DOHH2 (cell line): ENCODE data around the gene IL19.

Source experiments
- H3F3A ChIP-seq: fragments of 200-600 bp; sonication (generic), shearing (Covaris generic); 2 replicates; pipeline ENCODE4 v1.6.0; 2016; ENCODE audit warnings: antibody characterized with exemption, mild to moderate bottlenecking; ENCODE audit not compliant: control insufficient read depth, insufficient read depth
- H3K27ac ChIP-seq: fragments of 200-600 bp; sonication (generic); 2 replicates; pipeline ENCODE4 v1.5.1; 2014; ENCODE audit warnings: low read depth, mild to moderate bottlenecking, low read length, moderate library complexity
- H3K27me3 ChIP-seq: fragments of 200-600 bp; sonication (generic); 2 replicates; pipeline ENCODE4 v1.6.1; 2014; ENCODE audit warnings: mild to moderate bottlenecking, low read length, mixed read lengths; ENCODE audit not compliant: control insufficient read depth
- H3K36me3 ChIP-seq: fragments of 200-600 bp; sonication (generic); 2 replicates; pipeline ENCODE4 v1.6.1; 2014; ENCODE audit warnings: mild to moderate bottlenecking, low read length, moderate library complexity, mixed read lengths; ENCODE audit not compliant: control insufficient read depth
- H3K4me1 ChIP-seq: fragments of 200-600 bp; sonication (generic); 2 replicates; pipeline ENCODE4 v1.6.1; 2014; ENCODE audit warnings: mild to moderate bottlenecking, low read length, mixed read lengths; ENCODE audit not compliant: control insufficient read depth
- H3K4me2 ChIP-seq: fragments of 200-600 bp; sonication (generic); 2 replicates; pipeline ENCODE4 v1.6.0; 2014; ENCODE audit warnings: mild to moderate bottlenecking, low read length, moderate library complexity
- H3K4me3 ChIP-seq: fragments of 200-600 bp; sonication (generic); 2 replicates; pipeline ENCODE4 v1.5.1; 2014; ENCODE audit warnings: mild to moderate bottlenecking, low read length, mixed read lengths
- H3K79me2 ChIP-seq: fragments of 200-600 bp; sonication (generic); 2 replicates; pipeline ENCODE4 v1.6.1; 2014; ENCODE audit warnings: mild to moderate bottlenecking, low read length, mixed read lengths; ENCODE audit not compliant: control insufficient read depth
- H3K9me2 ChIP-seq: fragments of 200-600 bp; sonication (generic); replicated peaks from 2 replicates; pipeline ENCODE4 v1.6.1; 2014; ENCODE audit warnings: mild to moderate bottlenecking, low read length, mixed read lengths; ENCODE audit not compliant: control insufficient read depth
- H3K9me3 ChIP-seq: fragments of 200-600 bp; sonication (generic); 2 replicates; pipeline ENCODE4 v1.6.1; 2014; ENCODE audit warnings: antibody characterized with exemption, low read length, mixed read lengths; ENCODE audit not compliant: control insufficient read depth, insufficient read depth
- H4K20me1 ChIP-seq: fragments of 200-600 bp; sonication (generic); 2 replicates; pipeline ENCODE4 v1.6.0; 2014; ENCODE audit warnings: low read depth, mild to moderate bottlenecking, antibody characterized with exemption, low read length, moderate library complexity; ENCODE audit not compliant: control insufficient read depth, insufficient read depth
- EZH2phosphoT487 ChIP-seq: fragments of 200-600 bp; sonication (generic); IDR thresholded peaks from 2 replicates; pipeline ENCODE4 v1.6.1; 2017; ENCODE audit warnings: borderline replicate concordance, mild to moderate bottlenecking, antibody characterized with exemption, low read length, moderate library complexity, mixed read lengths
- TF ChIP-seq, protein P1 (sequence below): fragments of 200-600 bp; sonication (generic); IDR thresholded peaks from one replicate; pipeline ENCODE4 v1.5.1; 2014; ENCODE audit warnings: antibody characterized with exemption, mild to moderate bottlenecking, low read depth, low read length; ENCODE audit not compliant: poor library complexity, severe bottlenecking

The IL19 gene, protein sequence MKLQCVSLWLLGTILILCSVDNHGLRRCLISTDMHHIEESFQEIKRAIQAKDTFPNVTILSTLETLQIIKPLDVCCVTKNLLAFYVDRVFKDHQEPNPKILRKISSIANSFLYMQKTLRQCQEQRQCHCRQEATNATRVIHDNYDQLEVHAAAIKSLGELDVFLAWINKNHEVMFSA

DNA sequence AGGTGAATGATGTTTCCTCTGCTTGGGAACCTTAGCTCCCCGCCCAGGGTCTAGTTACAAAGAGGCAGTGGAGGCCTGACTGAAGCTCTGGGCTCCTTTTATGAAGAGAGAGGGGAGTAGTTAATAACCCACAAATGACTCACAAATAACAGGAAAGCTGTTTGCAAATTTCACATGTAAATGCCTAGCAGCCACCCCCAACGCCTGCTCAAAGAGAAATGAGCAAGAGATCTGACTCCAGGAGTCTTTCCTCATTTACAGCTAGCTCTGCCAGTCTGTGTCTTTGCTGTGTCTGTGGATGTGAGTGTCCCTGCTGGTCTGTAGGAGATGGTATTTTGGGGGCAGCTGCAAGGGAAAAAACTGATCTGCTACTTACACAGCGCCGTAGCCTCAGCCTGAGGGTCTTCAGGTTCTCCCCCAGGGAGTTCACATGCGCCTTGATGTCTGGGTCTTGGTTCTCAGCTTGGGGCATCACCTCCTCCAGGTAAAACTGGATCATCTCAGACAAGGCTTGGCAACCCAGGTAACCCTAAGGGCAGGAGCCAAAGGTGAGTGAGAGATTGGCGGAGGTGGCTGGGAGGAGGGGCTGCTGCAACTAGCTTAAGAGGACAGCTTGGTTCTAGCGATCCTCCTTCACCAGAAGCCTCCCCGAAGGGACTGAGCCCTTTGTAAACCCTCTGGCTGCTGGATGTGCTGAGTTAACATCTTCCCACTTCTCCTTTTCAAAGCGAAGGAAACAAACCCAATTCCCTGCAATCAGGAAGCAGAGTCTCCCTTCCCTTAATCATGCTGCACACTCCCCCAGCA lies at the start of gene IL19:
IL19 (plus strand) TSS at position 243 of the 807 bp plus-strand sequence. CDS start 65,890 bp downstream, outside the sequence.
- H3K4me3 ChIP-seq, result no peak within 1 kb of the TSS
- H3F3A ChIP-seq, result no peaks in the 10 kb centered on the region
- no peaks in the 10 kb centered on the region for H3K79me2 ChIP-seq
- peaks cover 80% of the 10 kb centered on the region for H3K27me3 ChIP-seq
- H4K20me1 ChIP-seq, result no peaks in the 10 kb centered on the region
- no peaks in the 10 kb centered on the region for H3K36me3 ChIP-seq
- no peaks in the 10 kb centered on the region for H3K9me3 ChIP-seq
- no peaks in the 10 kb centered on the region for H3K4me1 ChIP-seq
- H3K4me2 ChIP-seq, result no peak within 1 kb of the TSS
- H3K9me2 ChIP-seq, result no peaks in the 10 kb centered on the region
- TF ChIP-seq, protein P1, sequence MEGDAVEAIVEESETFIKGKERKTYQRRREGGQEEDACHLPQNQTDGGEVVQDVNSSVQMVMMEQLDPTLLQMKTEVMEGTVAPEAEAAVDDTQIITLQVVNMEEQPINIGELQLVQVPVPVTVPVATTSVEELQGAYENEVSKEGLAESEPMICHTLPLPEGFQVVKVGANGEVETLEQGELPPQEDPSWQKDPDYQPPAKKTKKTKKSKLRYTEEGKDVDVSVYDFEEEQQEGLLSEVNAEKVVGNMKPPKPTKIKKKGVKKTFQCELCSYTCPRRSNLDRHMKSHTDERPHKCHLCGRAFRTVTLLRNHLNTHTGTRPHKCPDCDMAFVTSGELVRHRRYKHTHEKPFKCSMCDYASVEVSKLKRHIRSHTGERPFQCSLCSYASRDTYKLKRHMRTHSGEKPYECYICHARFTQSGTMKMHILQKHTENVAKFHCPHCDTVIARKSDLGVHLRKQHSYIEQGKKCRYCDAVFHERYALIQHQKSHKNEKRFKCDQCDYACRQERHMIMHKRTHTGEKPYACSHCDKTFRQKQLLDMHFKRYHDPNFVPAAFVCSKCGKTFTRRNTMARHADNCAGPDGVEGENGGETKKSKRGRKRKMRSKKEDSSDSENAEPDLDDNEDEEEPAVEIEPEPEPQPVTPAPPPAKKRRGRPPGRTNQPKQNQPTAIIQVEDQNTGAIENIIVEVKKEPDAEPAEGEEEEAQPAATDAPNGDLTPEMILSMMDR, result no peak
- no peak for TF ChIP-seq EZH2phosphoT487
- no peak within 1 kb of the TSS for H3K27ac ChIP-seq

DNA sequence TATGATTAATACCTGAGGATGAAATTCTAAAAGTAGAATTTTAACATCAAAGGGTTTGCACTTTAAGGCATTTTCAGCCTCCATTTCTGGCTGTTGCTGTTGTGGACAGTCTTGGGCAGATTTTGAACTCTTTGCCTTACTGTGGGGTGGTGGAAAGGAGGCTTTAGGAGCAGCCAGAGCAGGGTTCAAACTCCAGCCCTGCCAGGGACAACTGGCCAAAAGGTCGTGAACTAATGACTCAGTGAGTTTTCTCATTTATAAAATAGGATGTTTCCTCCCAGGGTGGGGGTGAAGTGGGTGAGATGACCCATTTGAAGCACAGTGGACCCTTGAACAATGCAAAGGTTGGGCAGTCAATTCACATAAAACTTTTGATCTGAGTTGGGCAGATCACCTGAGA lies 49.1 kb upstream of the IL19 start:
- H3K4me1 ChIP-seq, result peaks cover 24% of the 10 kb centered on the region
- no peak overlapping the region for H3K4me2 ChIP-seq

DNA sequence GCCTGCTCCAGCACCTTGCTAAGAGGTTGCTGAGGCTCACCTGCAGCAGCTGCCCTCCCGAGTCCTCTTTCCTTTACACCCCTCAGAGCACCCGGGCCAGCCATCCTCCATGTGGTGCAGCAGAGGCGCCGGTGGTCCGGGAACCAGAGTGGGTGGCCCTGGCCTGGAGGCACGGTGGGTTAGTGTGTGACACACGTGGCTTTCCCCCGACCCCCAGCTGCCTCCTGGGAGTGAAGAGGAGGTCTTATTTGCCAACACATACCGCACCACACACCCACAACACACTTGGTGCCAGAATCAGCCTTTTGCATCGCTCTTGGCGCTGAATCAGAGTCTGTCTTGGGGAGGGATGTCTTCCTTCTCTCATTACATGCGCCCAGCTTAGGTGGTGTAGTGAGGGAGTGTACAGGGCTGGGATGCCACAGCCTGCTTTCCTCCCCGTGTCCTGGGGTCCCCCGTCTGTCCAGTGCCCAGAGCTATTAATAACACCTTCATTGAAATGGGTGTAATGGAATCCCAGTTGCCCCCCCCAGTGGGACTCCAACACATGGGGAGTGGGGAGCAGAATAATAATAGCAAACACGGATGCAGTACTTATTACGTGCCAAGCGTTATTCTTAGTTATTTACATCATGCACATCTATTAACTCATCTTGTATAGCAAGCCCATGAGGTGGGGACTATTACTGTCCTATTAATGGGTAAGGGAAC lies 47.7 kb upstream of the IL19 start:
- no peak overlapping the region for H3K4me2 ChIP-seq
- no peaks in the 10 kb centered on the region for H3K9me3 ChIP-seq
- H3K4me3 ChIP-seq, result no peak overlapping the region
- peaks cover 6% of the 10 kb centered on the region; the same call in 1 of the 2 replicates for H3F3A ChIP-seq
- H3K36me3 ChIP-seq, result no peaks in the 10 kb centered on the region
- peaks cover 30% of the 10 kb centered on the region for H3K79me2 ChIP-seq
- TF ChIP-seq EZH2phosphoT487, result no peak
- TF ChIP-seq, protein P1, result no peak
- peaks cover 16% of the 10 kb centered on the region for H3K4me1 ChIP-seq
- H3K27me3 ChIP-seq, result no peaks in the 10 kb centered on the region
- no peak overlapping the region for H3K27ac ChIP-seq
- no peaks in the 10 kb centered on the region for H3K9me2 ChIP-seq
- peaks cover 20% of the 10 kb centered on the region; the same call in 1 of the 2 replicates for H4K20me1 ChIP-seq

More for the DNA sequence above, 49.1 kb upstream of the IL19 start:
- no peak overlapping the region for H3K4me3 ChIP-seq
- H3K36me3 ChIP-seq, result no peaks in the 10 kb centered on the region
- no peaks in the 10 kb centered on the region for H3K9me3 ChIP-seq
- no peak overlapping the region for H3K27ac ChIP-seq
- H3K27me3 ChIP-seq, result no peaks in the 10 kb centered on the region
- peaks cover 35% of the 10 kb centered on the region for H3K79me2 ChIP-seq
- H4K20me1 ChIP-seq, result peaks cover 14% of the 10 kb centered on the region; the same call in 1 of the 2 replicates
- peaks cover 6% of the 10 kb centered on the region; the same call in 1 of the 2 replicates for H3F3A ChIP-seq
- no peaks in the 10 kb centered on the region for H3K9me2 ChIP-seq
- TF ChIP-seq, protein P1, result no peak
- TF ChIP-seq EZH2phosphoT487, result no peak
